Neutrophil (primary cell): ENCODE results near the gene CCDC93.

ENCODE experiments used
- H3K27ac ChIP-seq: fragments of 200-600 bp; sonication (generic); 2 replicates; pipeline ENCODE4 v1.5.1; 2016; ENCODE audit warnings: mild to moderate bottlenecking, moderate library complexity
- H3K27me3 ChIP-seq: fragments of 200-600 bp; sonication (generic); 2 replicates; pipeline ENCODE4 v1.6.0; 2016; ENCODE audit warnings: mild to moderate bottlenecking
- H3K36me3 ChIP-seq: fragments of 200-600 bp; sonication (generic); 2 replicates; pipeline ENCODE4 v1.5.1; 2017
- H3K4me1 ChIP-seq, 2 experiments: fragments of 200-600 bp in 1 of 2; sonication (generic) in 1 of 2; 1 replicate in 1 of 2; 2 replicates in 1 of 2; pipeline versions ENCODE4 v1.5.1 to v1.6.1; 2013 to 2016; ENCODE audit warnings: low read depth in 1 of 2, low read length in 1 of 2, mild to moderate bottlenecking in 1 of 2, moderate library complexity in 1 of 2; ENCODE audit not compliant: control insufficient read depth in 1 of 2, insufficient read depth in 1 of 2
- H3K4me3 ChIP-seq, 2 experiments: fragments of 200-600 bp in 1 of 2; sonication (generic) in 1 of 2; 1 replicate in 1 of 2; 2 replicates in 1 of 2; pipeline ENCODE4 v1.5.1; 2013 to 2016; ENCODE audit warnings: low read depth in 1 of 2, low read length in 1 of 2, mild to moderate bottlenecking in 1 of 2, moderate library complexity in 1 of 2
- H3K9me3 ChIP-seq: fragments of 200-600 bp; sonication (generic); 2 replicates; pipeline ENCODE4 v1.5.1; 2016
- TF ChIP-seq, protein P1 (sequence below): fragments of 200-600 bp; sonication (generic); IDR thresholded peaks from 2 replicates; pipeline ENCODE4 v1.5.1; 2016; ENCODE audit warnings: antibody characterized with exemption

Gene CCDC93

GRCh38 chr2:117956036-117956796 is 57.7 kb downstream of the CCDC93 start:
- peaks cover 6% of the 10 kb centered on the region in 2 experiments for H3K4me1 ChIP-seq
- H3K36me3 ChIP-seq, result peaks cover 93% of the 10 kb centered on the region
- no peak overlapping the region for H3K4me3 ChIP-seq
- H3K27ac ChIP-seq, result no peak overlapping the region
- no peaks in the 10 kb centered on the region for H3K27me3 ChIP-seq
- TF ChIP-seq, protein P1, sequence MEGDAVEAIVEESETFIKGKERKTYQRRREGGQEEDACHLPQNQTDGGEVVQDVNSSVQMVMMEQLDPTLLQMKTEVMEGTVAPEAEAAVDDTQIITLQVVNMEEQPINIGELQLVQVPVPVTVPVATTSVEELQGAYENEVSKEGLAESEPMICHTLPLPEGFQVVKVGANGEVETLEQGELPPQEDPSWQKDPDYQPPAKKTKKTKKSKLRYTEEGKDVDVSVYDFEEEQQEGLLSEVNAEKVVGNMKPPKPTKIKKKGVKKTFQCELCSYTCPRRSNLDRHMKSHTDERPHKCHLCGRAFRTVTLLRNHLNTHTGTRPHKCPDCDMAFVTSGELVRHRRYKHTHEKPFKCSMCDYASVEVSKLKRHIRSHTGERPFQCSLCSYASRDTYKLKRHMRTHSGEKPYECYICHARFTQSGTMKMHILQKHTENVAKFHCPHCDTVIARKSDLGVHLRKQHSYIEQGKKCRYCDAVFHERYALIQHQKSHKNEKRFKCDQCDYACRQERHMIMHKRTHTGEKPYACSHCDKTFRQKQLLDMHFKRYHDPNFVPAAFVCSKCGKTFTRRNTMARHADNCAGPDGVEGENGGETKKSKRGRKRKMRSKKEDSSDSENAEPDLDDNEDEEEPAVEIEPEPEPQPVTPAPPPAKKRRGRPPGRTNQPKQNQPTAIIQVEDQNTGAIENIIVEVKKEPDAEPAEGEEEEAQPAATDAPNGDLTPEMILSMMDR, result no peak
- H3K9me3 ChIP-seq, result no peaks in the 10 kb centered on the region

GRCh38 chr2:117953231-117953630 is 60.6 kb downstream of the CCDC93 start:
- peaks cover 2 to 4% of the 10 kb centered on the region in 2 experiments for H3K4me1 ChIP-seq
- no peak overlapping the region for H3K27ac ChIP-seq
- no peak overlapping the region for H3K4me3 ChIP-seq
- no peaks in the 10 kb centered on the region for H3K9me3 ChIP-seq
- TF ChIP-seq, protein P1, result no peak
- peaks cover 97% of the 10 kb centered on the region for H3K36me3 ChIP-seq
- H3K27me3 ChIP-seq, result no peaks in the 10 kb centered on the region

DNA sequence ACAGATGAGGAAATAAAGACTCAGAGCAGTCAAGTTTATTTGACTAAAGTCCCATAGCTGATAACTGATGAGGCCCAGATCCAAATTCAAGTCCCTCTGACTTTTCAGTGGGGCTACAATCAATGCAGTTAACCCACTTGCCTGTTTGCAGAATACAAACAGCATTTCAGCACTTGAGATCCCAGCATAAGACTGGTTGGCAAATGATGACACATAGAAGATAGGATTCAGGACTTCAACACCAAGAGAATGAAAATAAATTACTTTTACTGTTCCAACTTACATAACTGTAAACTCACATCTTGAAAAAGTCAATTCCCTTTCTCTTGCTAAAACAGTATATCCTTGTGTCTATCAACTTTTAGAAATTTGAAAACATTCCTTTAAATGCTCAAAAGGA is 61.2 kb downstream of the CCDC93 start:
- H3K4me3 ChIP-seq, result no peak overlapping the region
- no peaks in the 10 kb centered on the region for H3K9me3 ChIP-seq
- TF ChIP-seq, protein P1, result no peak
- peaks cover 99% of the 10 kb centered on the region for H3K36me3 ChIP-seq
- no peaks in the 10 kb centered on the region for H3K27me3 ChIP-seq
- H3K4me1 ChIP-seq, result no peaks in the 10 kb centered on the region
- H3K27ac ChIP-seq, result no peak overlapping the region

DNA sequence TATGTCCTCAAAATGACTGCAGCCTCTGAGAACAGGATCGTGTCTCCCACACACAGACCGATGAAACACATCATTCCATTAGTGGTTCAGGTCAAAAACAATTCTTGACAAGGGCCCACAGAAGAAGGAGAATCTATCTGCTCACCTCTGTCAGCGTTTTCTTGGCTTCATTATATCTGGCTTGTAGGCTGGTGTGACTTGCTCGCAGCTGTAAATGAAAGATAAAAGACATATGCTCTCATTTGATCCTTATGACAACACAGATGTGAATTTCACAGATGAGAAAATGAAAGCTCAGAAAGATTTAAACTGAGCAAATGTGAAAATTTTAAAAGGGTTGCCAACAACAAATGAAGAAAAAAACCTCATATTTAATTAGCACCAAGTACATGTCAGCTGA is 61.6 kb downstream of the CCDC93 start:
- peaks cover 98% of the 10 kb centered on the region for H3K36me3 ChIP-seq
- H3K9me3 ChIP-seq, result no peaks in the 10 kb centered on the region
- H3K4me3 ChIP-seq, result no peak overlapping the region
- no peaks in the 10 kb centered on the region for H3K27me3 ChIP-seq
- no peak overlapping the region for H3K27ac ChIP-seq
- no peaks in the 10 kb centered on the region for H3K4me1 ChIP-seq
- TF ChIP-seq, protein P1, result no peak

DNA sequence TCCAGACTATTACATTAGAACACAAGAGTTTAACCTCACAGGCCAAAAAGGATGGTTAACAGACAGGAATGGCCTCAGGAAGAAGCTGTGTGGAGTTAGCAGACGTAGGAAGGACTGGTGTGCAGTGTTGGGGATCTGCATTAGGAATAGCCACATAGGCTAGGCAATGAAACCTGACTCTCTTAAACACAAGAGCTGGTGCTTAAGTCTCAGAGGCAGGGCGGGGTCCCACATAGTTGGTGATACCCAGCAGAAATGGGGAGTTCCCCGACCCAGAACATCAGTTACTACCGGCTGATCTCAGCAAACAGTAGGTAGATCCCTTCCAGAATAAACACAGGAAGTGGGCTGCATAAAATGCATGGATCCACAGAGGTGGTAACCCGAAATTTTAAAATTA is 64.1 kb downstream of the CCDC93 start:
- Histone ChIP-seq H3K4me1 (no peaks in the 10 kb centered on the region), H3K27ac (no peak overlapping the region), H3K27me3 (no peaks in the 10 kb centered on the region), H3K4me3 (no peak overlapping the region), H3K9me3 (no peaks in the 10 kb centered on the region), H3K36me3 (peaks cover 98% of the 10 kb centered on the region)
- TF ChIP-seq, protein P1, result no peak
